GM10248 (cell line): Measurements from ENCODE around the gene TINAGL1.
A peak's percentile ranks its signal among the peaks of the same experiment; 100 is the strongest.

Experiments
- CTCF ChIA-PET: fragments of 300-600 bp; sonication (Branson Sonifier 250); formaldehyde crosslinking; extraction: SDS; loops from one replicate; lab custom pipeline; 2021; ENCODE audit warnings: antibody characterized with exemption; lab: Yijun Ruan, JAX
- POLR2A ChIA-PET: fragments of 350-650 bp; sonication (Branson Sonifier 250); formaldehyde crosslinking; extraction: SDS; loops from one replicate; lab custom pipeline; 2020; ENCODE audit warnings: antibody characterized with exemption; lab: Yijun Ruan, JAX
- DNase-seq: peaks from one replicate; pipeline ENCODE4 v3.0.0; 2012; ENCODE audit errors: extremely low spot score
- TF ChIP-seq, protein P1 (sequence below): IDR thresholded peaks from 2 replicates; pipeline ENCODE4 v1.5.1; 2012; ENCODE audit warnings: mild to moderate bottlenecking, low read depth; ENCODE audit errors: extremely low read depth, missing control alignments, control extremely low read depth

Gene TINAGL1

DNA sequence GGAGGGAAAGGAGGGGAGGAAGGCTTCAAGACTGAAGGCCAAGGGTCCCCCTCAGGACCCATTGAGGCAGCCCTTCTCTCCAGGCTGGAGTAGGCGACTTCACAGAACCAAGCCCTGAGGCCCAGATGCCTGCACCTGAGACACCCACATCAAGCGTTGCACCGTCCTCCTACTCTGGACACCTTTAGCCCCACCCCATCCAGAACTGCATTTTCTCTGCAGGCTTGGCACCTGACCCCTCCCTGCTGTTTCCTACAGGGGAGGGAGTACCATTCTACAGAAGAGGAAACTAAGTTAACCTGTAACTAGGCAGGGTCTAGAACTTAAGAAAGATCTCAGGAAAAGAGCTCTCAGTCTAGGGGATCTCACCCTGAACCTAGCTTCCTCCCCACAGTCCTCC is 56.3 kb downstream of the TINAGL1 start:
- POLR2A ChIA-PET = no interaction called here
- CTCF ChIA-PET = interaction anchor here (0.9 to 8.6 kb wide), 4 partner anchors 9 to 20 kb away, joined by 3 to 52 read pairs (median 12); partner anchors contain the start of genes HCRTR1 and PEF1
- DNase-seq = no peak

DNA sequence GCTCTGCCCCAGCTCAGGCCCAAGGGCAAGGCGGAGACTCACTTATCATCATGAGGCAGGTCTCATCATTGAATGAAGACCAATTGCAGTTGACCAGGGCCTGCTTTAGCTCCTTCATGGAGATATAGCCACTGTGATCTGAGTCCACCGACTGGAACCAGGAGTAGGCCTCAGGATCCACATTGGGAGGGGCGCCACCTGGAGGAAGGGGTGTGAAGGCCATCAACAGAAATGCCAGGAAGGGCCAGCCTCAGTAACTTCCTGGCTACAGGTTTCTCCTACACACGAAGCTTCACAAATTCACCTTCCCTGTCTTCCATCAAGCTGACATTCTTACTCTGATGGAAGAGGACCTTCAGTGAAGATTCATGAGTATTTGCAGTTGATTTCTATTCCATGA is 56.8 kb downstream of the TINAGL1 start:
- POLR2A ChIA-PET = no interaction called here
- TF ChIP-seq, protein P1, sequence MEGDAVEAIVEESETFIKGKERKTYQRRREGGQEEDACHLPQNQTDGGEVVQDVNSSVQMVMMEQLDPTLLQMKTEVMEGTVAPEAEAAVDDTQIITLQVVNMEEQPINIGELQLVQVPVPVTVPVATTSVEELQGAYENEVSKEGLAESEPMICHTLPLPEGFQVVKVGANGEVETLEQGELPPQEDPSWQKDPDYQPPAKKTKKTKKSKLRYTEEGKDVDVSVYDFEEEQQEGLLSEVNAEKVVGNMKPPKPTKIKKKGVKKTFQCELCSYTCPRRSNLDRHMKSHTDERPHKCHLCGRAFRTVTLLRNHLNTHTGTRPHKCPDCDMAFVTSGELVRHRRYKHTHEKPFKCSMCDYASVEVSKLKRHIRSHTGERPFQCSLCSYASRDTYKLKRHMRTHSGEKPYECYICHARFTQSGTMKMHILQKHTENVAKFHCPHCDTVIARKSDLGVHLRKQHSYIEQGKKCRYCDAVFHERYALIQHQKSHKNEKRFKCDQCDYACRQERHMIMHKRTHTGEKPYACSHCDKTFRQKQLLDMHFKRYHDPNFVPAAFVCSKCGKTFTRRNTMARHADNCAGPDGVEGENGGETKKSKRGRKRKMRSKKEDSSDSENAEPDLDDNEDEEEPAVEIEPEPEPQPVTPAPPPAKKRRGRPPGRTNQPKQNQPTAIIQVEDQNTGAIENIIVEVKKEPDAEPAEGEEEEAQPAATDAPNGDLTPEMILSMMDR = peak; percentile 29
- DNase-seq = no peak
- CTCF ChIA-PET = interaction anchor here (0.9 to 8.6 kb wide), 5 partner anchors 9 to 20 kb away, joined by 3 to 52 read pairs (median 4); partner anchors contain the start of genes HCRTR1 and PEF1

More for the DNA sequence above, 56.3 kb downstream of the TINAGL1 start:
- TF ChIP-seq, protein P1 = no peak
